Measurements from ENCODE around the gene CCDC177. TPM values are rescaled to one million over a fixed set of nuclear protein-coding genes. Genes with fewer than 3 reads are reported as not detected.
A peak's percentile ranks its signal among the peaks of the same experiment; 100 is the strongest.

Gene CCDC177
- total and polyA plus RNA-seq, 9 of the 15 experiments (the other 6 are each of a cell fraction or from before 2014, with no cell fraction given), result not detected

DNA sequence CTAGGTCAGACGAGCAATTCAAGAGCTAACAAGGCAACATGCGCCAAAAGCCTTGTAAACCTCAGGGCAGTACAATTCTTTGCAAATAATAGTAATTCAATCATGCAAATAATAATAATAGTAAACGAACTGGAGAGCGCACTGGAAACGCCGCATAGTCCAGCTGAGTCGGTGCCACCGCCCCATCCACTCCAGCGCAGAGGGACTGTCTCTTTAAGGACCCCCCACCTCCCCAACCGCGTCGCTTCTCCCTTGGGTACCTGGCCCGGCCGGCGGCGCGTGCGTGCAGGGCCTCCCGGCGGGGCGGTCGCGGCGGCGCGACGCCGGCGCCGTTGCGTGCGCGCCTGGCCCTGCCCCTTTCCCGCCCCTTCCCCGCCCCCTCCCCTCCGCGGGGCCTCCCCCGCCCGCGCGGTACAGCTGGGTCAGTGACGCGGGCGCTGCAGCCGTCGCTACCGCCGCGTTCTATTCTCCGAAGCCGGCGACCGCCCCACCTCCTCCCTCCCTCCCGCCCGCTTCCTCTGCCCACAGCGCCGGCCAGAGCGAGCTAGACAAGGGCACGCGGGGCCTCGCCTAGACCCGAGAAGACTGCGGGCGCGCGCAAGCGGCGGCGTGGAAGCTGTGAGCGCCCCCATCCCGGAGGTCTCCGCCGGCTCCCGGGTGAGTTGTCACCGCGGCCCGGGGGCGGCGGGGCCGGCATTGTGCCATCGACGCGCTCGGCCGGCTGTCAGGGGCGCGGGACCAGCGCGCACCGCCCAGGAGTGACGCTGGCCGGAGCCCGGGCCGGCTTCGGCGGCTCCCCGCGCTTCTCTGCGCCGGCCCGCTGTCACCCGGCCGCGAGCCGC, 36.7 kb upstream of the CCDC177 start, which contains the start of gene SUSD6 (continued):
- TF ChIP-seq TCF3 (CRISPR knock-in tag; IDR thresholded peaks at IDR 0.05) (no peak), ZNF584 (CRISPR knock-in tag; IDR thresholded peaks at IDR 0.05; ENCODE audit: low read depth) (no peak), POLR3A (IDR thresholded peaks at IDR 0.05; ENCODE audit: borderline replicate concordance, extremely low read depth, insufficient read depth, insufficient read length) (no peak), ZNF263 (CRISPR knock-in tag; IDR thresholded peaks at IDR 0.05; ENCODE audit: borderline replicate concordance) (no peak), MECOM (CRISPR knock-in tag; IDR thresholded peaks at IDR 0.05) (no peak), MAFG (tag; conservative IDR thresholded peaks at IDR 0.05) (no peak), RBM14 (IDR thresholded peaks at IDR 0.05; ENCODE audit: borderline replicate concordance, insufficient read depth, low read depth, low read length) (no peak), ATF7 (IDR thresholded peaks at IDR 0.05) (no peak), ZFPM2 (CRISPR knock-in tag; IDR thresholded peaks at IDR 0.05) (no peak), FOSL1 (tag; conservative IDR thresholded peaks at IDR 0.05) (no peak), POLR2AphosphoS5 (IDR thresholded peaks at IDR 0.05; ENCODE audit: control insufficient read depth, insufficient read depth, low read depth, low read length) (no peak)
- TF ChIP-seq, protein P1, sequence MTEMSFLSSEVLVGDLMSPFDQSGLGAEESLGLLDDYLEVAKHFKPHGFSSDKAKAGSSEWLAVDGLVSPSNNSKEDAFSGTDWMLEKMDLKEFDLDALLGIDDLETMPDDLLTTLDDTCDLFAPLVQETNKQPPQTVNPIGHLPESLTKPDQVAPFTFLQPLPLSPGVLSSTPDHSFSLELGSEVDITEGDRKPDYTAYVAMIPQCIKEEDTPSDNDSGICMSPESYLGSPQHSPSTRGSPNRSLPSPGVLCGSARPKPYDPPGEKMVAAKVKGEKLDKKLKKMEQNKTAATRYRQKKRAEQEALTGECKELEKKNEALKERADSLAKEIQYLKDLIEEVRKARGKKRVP (CRISPR knock-in tag; IDR thresholded peaks at IDR 0.05), result no peak
- TF ChIP-seq, protein P2, sequence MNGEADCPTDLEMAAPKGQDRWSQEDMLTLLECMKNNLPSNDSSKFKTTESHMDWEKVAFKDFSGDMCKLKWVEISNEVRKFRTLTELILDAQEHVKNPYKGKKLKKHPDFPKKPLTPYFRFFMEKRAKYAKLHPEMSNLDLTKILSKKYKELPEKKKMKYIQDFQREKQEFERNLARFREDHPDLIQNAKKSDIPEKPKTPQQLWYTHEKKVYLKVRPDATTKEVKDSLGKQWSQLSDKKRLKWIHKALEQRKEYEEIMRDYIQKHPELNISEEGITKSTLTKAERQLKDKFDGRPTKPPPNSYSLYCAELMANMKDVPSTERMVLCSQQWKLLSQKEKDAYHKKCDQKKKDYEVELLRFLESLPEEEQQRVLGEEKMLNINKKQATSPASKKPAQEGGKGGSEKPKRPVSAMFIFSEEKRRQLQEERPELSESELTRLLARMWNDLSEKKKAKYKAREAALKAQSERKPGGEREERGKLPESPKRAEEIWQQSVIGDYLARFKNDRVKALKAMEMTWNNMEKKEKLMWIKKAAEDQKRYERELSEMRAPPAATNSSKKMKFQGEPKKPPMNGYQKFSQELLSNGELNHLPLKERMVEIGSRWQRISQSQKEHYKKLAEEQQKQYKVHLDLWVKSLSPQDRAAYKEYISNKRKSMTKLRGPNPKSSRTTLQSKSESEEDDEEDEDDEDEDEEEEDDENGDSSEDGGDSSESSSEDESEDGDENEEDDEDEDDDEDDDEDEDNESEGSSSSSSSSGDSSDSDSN (IDR thresholded peaks at IDR 0.05; ENCODE audit: borderline replicate concordance in 1 of 2, low read depth in 2 of 2, low read length in 2 of 2), result peak in 1 of 2 experiments; percentile 58; a peak in 1 of 4 replicates
- TF ChIP-seq, protein P3, sequence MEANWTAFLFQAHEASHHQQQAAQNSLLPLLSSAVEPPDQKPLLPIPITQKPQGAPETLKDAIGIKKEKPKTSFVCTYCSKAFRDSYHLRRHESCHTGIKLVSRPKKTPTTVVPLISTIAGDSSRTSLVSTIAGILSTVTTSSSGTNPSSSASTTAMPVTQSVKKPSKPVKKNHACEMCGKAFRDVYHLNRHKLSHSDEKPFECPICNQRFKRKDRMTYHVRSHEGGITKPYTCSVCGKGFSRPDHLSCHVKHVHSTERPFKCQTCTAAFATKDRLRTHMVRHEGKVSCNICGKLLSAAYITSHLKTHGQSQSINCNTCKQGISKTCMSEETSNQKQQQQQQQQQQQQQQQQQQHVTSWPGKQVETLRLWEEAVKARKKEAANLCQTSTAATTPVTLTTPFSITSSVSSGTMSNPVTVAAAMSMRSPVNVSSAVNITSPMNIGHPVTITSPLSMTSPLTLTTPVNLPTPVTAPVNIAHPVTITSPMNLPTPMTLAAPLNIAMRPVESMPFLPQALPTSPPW (CRISPR knock-in tag; IDR thresholded peaks at IDR 0.05), result peak; percentile 96
- TF ChIP-seq, protein P4, sequence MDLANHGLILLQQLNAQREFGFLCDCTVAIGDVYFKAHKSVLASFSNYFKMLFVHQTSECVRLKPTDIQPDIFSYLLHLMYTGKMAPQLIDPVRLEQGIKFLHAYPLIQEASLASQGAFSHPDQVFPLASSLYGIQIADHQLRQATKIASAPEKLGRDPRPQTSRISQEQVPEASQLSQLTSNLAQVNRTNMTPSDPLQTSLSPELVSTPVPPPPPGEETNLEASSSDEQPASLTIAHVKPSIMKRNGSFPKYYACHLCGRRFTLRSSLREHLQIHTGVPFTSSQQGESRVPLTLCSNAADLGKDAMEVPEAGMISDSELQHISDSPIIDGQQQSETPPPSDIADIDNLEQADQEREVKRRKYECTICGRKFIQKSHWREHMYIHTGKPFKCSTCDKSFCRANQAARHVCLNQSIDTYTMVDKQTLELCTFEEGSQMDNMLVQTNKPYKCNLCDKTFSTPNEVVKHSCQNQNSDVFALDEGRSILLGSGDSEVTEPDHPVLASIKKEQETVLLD (IDR thresholded peaks at IDR 0.05), result no peak
- TF ChIP-seq, protein P5, sequence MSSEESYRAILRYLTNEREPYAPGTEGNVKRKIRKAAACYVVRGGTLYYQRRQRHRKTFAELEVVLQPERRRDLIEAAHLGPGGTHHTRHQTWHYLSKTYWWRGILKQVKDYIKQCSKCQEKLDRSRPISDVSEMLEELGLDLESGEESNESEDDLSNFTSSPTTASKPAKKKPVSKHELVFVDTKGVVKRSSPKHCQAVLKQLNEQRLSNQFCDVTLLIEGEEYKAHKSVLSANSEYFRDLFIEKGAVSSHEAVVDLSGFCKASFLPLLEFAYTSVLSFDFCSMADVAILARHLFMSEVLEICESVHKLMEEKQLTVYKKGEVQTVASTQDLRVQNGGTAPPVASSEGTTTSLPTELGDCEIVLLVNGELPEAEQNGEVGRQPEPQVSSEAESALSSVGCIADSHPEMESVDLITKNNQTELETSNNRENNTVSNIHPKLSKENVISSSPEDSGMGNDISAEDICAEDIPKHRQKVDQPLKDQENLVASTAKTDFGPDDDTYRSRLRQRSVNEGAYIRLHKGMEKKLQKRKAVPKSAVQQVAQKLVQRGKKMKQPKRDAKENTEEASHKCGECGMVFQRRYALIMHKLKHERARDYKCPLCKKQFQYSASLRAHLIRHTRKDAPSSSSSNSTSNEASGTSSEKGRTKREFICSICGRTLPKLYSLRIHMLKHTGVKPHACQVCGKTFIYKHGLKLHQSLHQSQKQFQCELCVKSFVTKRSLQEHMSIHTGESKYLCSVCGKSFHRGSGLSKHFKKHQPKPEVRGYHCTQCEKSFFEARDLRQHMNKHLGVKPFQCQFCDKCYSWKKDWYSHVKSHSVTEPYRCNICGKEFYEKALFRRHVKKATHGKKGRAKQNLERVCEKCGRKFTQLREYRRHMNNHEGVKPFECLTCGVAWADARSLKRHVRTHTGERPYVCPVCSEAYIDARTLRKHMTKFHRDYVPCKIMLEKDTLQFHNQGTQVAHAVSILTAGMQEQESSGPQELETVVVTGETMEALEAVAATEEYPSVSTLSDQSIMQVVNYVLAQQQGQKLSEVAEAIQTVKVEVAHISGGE (CRISPR knock-in tag; IDR thresholded peaks at IDR 0.05), result no peak
